Endodermal cell (in vitro differentiated cells): Measurements from ENCODE around the gene NCAPG2. TPM values are rescaled to one million over a fixed set of nuclear protein-coding genes. Genes with fewer than 3 reads are reported as not detected.

Experiments
- DNase-seq: peaks from one replicate; pipeline ENCODE4 v3.0.0-alpha.2; 2017
- H3K27ac ChIP-seq: 2 replicates; pipeline ENCODE4 v1.5.1; 2013; ENCODE audit warnings: mild to moderate bottlenecking, low read depth, low read length, moderate library complexity
- H3K27me3 ChIP-seq: 2 replicates; pipeline ENCODE4 v1.6.1; 2013; ENCODE audit warnings: mild to moderate bottlenecking, low read length, moderate library complexity; ENCODE audit not compliant: insufficient read depth, control insufficient read depth, poor library complexity, severe bottlenecking
- H3K36me3 ChIP-seq: 2 replicates; pipeline ENCODE4 v1.7.0; 2013; ENCODE audit warnings: mild to moderate bottlenecking, low read length, moderate library complexity; ENCODE audit not compliant: control insufficient read depth, insufficient read depth
- H3K4me1 ChIP-seq: one replicate; pipeline ENCODE4 v1.7.0; 2013; ENCODE audit warnings: low read length; ENCODE audit not compliant: control insufficient read depth, insufficient read depth
- H3K4me3 ChIP-seq: 2 replicates; pipeline ENCODE4 v1.5.1; 2013; ENCODE audit warnings: mild to moderate bottlenecking, low read length, moderate library complexity
- H3K9ac ChIP-seq: 2 replicates; pipeline ENCODE4 v1.6.1; 2013; ENCODE audit warnings: mild to moderate bottlenecking, low read length, moderate library complexity; ENCODE audit not compliant: poor library complexity, severe bottlenecking; ENCODE audit errors: extremely low read depth
- H3K9me3 ChIP-seq: 2 replicates; pipeline ENCODE4 v1.6.1; 2013; ENCODE audit warnings: mild to moderate bottlenecking, low read length, moderate library complexity; ENCODE audit not compliant: control insufficient read depth
- H3K27ac Mint-ChIP-seq: 2 replicates; pipeline ENCODE4 v1.8.0; 2020; ENCODE audit warnings: mixed read lengths
- H3K27me3 Mint-ChIP-seq: 2 replicates; pipeline ENCODE4 v1.8.0; 2021; ENCODE audit warnings: mild to moderate bottlenecking, mixed read lengths; ENCODE audit not compliant: insufficient read depth
- H3K36me3 Mint-ChIP-seq: 2 replicates; pipeline ENCODE4 v1.8.0; 2020; ENCODE audit warnings: low read depth, mixed read lengths
- H3K4me1 Mint-ChIP-seq: 2 replicates; pipeline ENCODE4 v1.8.0; 2020; ENCODE audit warnings: mixed read lengths
- H3K4me3 Mint-ChIP-seq: 2 replicates; pipeline ENCODE4 v1.8.0; 2020; ENCODE audit warnings: mild to moderate bottlenecking, moderate library complexity, mixed read lengths
- H3K9me3 Mint-ChIP-seq: 2 replicates; pipeline ENCODE4 v1.8.0; 2020; ENCODE audit warnings: mild to moderate bottlenecking, mixed read lengths
- WGBS, 2 experiments: methylation state at CpG; one replicate each; pipeline versions ENCODE4 v1.1.5 to v1.1.7; 2013; ENCODE audit warnings: missing lambda C conversion rate in 2 of 2, mixed read lengths in 1 of 2; ENCODE audit not compliant: insufficient coverage in 1 of 2, insufficient read length in 1 of 2; 5-methylcytosine and 5-hydroxymethylcytosine counted together
- total RNA-seq, 2 donors: library from RNA; stranded (reverse); fragmentation: NEBNext Ultra II Directional in 1 of 2; extraction: Animal tissue kit (Norgen Biotek cat#: 25700) in 1 of 2; gene quantifications; 2 replicates in 1 of 2; 3 replicates in 1 of 2; pipeline ENCODE4 v1.2.1, GENCODE V29; 2021
- TF ChIP-seq, protein P1 (sequence below): fragments of 200-600 bp; sonication (generic); conservative IDR thresholded peaks from 2 replicates; pipeline ENCODE4 v1.5.0; 2021; ENCODE audit warnings: antibody characterized with exemption, mild to moderate bottlenecking

The NCAPG2 gene
- total RNA-seq, 2 donors from 2014 or later: 58.7 to 77.1 TPM

DNA sequence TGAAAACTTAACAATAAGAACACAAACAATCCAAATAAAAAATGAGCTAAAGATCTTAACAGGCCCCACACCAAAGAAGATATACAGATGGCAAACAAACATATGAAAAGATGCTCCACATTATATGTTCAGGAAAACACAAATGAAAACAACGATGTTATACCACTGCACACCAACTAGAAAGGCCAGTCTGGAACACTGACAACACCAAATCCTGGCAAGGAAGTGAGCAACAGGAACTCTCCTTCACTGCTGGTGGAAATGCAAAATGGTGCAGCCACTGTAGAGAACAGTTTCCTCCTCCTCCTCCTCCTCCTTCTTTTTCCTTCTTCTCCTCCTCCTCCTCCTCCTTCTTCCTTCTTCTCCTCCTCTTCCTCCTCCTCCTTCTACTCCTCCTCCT, 12.2 kb upstream of the NCAPG2 start:
- no peak overlapping the region for H3K4me3 ChIP-seq
- peaks cover 26% of the 10 kb centered on the region for H3K27me3 ChIP-seq
- DNase-seq: no peak
- H3K9me3 ChIP-seq: no peaks in the 10 kb centered on the region
- H3K27ac ChIP-seq: no peak overlapping the region
- no peak overlapping the region for H3K9ac ChIP-seq
- H3K4me1 ChIP-seq: no peaks in the 10 kb centered on the region
- TF ChIP-seq, protein P1, sequence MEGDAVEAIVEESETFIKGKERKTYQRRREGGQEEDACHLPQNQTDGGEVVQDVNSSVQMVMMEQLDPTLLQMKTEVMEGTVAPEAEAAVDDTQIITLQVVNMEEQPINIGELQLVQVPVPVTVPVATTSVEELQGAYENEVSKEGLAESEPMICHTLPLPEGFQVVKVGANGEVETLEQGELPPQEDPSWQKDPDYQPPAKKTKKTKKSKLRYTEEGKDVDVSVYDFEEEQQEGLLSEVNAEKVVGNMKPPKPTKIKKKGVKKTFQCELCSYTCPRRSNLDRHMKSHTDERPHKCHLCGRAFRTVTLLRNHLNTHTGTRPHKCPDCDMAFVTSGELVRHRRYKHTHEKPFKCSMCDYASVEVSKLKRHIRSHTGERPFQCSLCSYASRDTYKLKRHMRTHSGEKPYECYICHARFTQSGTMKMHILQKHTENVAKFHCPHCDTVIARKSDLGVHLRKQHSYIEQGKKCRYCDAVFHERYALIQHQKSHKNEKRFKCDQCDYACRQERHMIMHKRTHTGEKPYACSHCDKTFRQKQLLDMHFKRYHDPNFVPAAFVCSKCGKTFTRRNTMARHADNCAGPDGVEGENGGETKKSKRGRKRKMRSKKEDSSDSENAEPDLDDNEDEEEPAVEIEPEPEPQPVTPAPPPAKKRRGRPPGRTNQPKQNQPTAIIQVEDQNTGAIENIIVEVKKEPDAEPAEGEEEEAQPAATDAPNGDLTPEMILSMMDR: no peak
- Mint-ChIP-seq H3K4me3 (no peak overlapping the region), H3K27me3 (peaks cover 33% of the 10 kb centered on the region), H3K27ac (no peak overlapping the region), H3K36me3 (no peaks in the 10 kb centered on the region), H3K4me1 (no peaks in the 10 kb centered on the region), H3K9me3 (no peaks in the 10 kb centered on the region)
- 88% methylated on average over 1 of the region's 1 CpG; no CpG with 5 or more reads in 1 of the 2 experiments for WGBS, 2 experiments
- H3K36me3 ChIP-seq: no peaks in the 10 kb centered on the region

DNA sequence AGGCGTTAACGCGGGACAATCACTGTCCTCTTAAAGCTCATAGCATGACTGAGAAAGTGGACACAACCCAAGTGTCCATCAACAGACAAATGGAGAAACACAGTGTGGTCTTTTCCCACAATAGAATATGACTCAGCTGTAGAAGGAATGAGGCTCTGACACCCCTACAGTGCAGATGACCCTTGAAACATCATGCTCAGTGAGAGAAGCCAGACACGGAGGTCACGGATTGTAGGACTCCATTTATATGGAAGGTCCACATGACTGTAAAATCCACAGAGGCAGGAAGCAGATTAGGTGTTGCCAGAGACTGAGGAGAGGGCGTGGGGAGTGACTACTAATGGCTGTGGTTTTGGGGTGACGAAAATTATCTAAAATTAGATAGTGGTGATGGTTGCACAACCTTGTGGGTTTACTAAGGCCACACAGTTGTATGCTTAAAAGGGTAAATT, 6.1 kb upstream of the NCAPG2 start:
- H3K4me1 Mint-ChIP-seq: no peaks in the 10 kb centered on the region
- 93% methylated on average over 7 of the region's 7 CpGs for WGBS, 2 experiments
- H3K4me3 ChIP-seq: no peak overlapping the region
- no peaks in the 10 kb centered on the region for H3K4me1 ChIP-seq
- H3K27me3 ChIP-seq: no peaks in the 10 kb centered on the region
- no peak overlapping the region for H3K27ac ChIP-seq
- no peak for DNase-seq
- H3K36me3 Mint-ChIP-seq: no peaks in the 10 kb centered on the region
- H3K27ac Mint-ChIP-seq: no peak overlapping the region
- H3K9ac ChIP-seq: no peak overlapping the region
- H3K27me3 Mint-ChIP-seq: peaks cover 5% of the 10 kb centered on the region
- H3K9me3 ChIP-seq: peaks cover 5% of the 10 kb centered on the region
- H3K36me3 ChIP-seq: no peaks in the 10 kb centered on the region
- TF ChIP-seq, protein P1: no peak
- H3K4me3 Mint-ChIP-seq: no peak overlapping the region
- H3K9me3 Mint-ChIP-seq: peaks cover 14% of the 10 kb centered on the region

DNA sequence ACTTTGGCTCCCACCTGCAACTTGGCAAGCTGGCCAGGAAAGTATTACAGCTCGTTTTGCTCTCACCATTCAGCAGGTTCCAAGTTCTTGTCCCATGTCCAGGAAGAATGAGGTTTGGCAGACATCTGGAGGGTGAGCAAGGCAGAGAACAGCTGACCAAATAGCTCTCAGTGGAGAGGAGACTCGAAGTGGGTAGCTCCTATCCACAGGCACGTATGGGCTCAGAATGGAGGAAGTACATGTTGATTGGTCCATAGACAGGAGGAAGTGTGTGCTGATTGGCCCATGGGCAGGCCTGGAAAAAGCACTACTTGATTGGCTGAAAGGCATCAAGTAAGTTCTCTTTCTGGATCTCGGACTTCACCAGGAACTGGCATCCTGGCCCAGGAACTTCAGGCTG, 3.0 kb upstream of the NCAPG2 start:
- Mint-ChIP-seq H3K4me1 (peaks cover 14% of the 10 kb centered on the region), H3K36me3 (no peaks in the 10 kb centered on the region), H3K4me3 (no peak overlapping the region), H3K9me3 (peaks cover 14% of the 10 kb centered on the region), H3K27me3 (peaks cover 5% of the 10 kb centered on the region), H3K27ac (no peak overlapping the region)
- 64 to 95% methylated on average over 2 to 4 of the region's 4 CpGs for WGBS, 2 experiments
- TF ChIP-seq, protein P1: no peak
- H3K4me3 ChIP-seq: no peak overlapping the region
- no peaks in the 10 kb centered on the region for H3K36me3 ChIP-seq
- peaks cover 5% of the 10 kb centered on the region for H3K9me3 ChIP-seq
- no peak overlapping the region for H3K27ac ChIP-seq
- H3K9ac ChIP-seq: no peak overlapping the region
- H3K27me3 ChIP-seq: no peaks in the 10 kb centered on the region
- no peaks in the 10 kb centered on the region for H3K4me1 ChIP-seq
- DNase-seq: peak; percentile 64
